ENCODE measurements around the gene UPK2. TPM values are rescaled to one million over a fixed set of nuclear protein-coding genes. Genes with fewer than 3 reads are reported as not detected.

UPK2 gene
- total and polyA plus RNA-seq, 2 of the 13 experiments (the other 11 are each of a cell fraction or from before 2014, with no cell fraction given) = not detected

DNA sequence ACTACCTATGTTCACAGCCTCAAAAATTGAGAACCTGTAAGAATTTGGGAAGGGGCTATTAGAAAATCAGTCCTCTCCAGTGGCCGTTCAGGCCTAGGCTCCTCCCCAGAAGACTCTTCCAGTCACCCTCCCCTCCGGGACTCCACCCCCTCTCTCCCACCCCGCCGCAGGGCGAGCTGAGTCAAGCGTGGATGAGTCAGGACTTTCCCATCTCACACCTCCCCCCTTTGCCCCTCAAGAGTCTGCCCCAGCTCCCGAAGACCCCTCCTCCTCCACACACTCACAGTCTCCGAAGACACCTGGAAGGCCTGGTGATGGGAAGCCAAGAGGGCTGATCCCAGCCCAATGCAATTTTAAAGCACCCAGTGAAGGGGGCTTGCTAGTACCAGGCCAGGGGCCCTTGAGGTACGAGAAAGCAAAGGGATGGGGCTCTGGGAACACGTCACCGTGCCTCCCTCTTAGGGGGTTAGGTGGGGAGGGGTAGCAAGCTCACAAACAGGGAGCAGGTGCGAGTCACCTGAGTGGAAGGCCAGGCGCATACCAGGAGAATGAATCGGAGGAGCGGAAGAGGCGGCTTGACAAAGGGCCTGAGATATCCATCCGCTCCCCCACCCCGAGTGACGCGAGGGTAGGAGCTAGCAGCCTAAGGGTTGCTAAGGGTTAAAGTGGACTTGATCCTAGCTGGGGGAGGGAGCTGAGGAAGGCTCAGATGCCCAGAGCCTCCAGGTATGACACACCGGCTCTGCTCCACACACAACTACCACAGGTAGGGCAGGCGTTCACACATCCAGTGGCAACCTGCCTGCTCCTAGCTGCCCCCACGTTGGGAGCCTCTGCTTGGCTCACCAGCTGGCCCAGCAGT, 44.0 kb upstream of the UPK2 start (continued):
- TF ChIP-seq RXRA (CRISPR knock-in tag; IDR thresholded peaks at IDR 0.05) = peak; percentile 31
- no peak for TF ChIP-seq SKI (IDR thresholded peaks at IDR 0.05; ENCODE audit: partially characterized antibody)
- TF ChIP-seq ZNF253 (CRISPR knock-in tag; IDR thresholded peaks at IDR 0.05; ENCODE audit: borderline replicate concordance) = no peak
- TF ChIP-seq ZNF879 (CRISPR knock-in tag; IDR thresholded peaks at IDR 0.05) = no peak
- 0 out of 2 replicates have a peak, but pooled peaks have one; percentile 20 for TF ChIP-seq FOXA3 (CRISPR knock-in tag; IDR thresholded peaks at IDR 0.05)
- no peak for TF ChIP-seq TBL1XR1 (IDR thresholded peaks at IDR 0.05; ENCODE audit: borderline replicate concordance, low read length, partially characterized antibody)
- no peak for TF ChIP-seq GPN1 (CRISPR knock-in tag; IDR thresholded peaks at IDR 0.05; ENCODE audit: borderline replicate concordance)
- peak; percentile 56; the same call in 1 of the 2 replicates for TF ChIP-seq CREB1 (IDR thresholded peaks at IDR 0.05)
- peak; percentile 77 for TF ChIP-seq CREB1 (CRISPR knock-in tag; IDR thresholded peaks at IDR 0.05)
- no peak for TF ChIP-seq ZBTB3 (CRISPR knock-in tag; IDR thresholded peaks at IDR 0.05; ENCODE audit: borderline replicate concordance, low read depth)
- TF ChIP-seq ZNF788 (CRISPR knock-in tag; IDR thresholded peaks at IDR 0.05; ENCODE audit: borderline replicate concordance) = peak; percentile 31; the same call in 1 of the 2 replicates
- no peak for TF ChIP-seq HOXA5 (CRISPR knock-in tag; IDR thresholded peaks at IDR 0.05)
- TF ChIP-seq ERF (CRISPR knock-in tag; IDR thresholded peaks at IDR 0.05) = no peak
- no peak for TF ChIP-seq ZSCAN31 (CRISPR knock-in tag; IDR thresholded peaks at IDR 0.05; ENCODE audit: low read depth)
- TF ChIP-seq MYNN (CRISPR knock-in tag; IDR thresholded peaks at IDR 0.05; ENCODE audit: low read depth) = no peak
- TF ChIP-seq U2AF2 (IDR thresholded peaks at IDR 0.05; ENCODE audit: low read depth, low read length) = no peak
- no peak for TF ChIP-seq ZNF552 (CRISPR knock-in tag; IDR thresholded peaks at IDR 0.05; ENCODE audit: borderline replicate concordance)
- TF ChIP-seq ZBTB8A (CRISPR knock-in tag; IDR thresholded peaks at IDR 0.05; ENCODE audit: borderline replicate concordance, low read depth) = no peak
- no peak for TF ChIP-seq FIP1L1 (IDR thresholded peaks at IDR 0.05; ENCODE audit: borderline replicate concordance, insufficient read depth, low read depth, low read length)
- no peak for TF ChIP-seq ATF7-NPFF (CRISPR knock-in tag; IDR thresholded peaks at IDR 0.05; ENCODE audit: low read depth)
- no peak for TF ChIP-seq RELA (CRISPR knock-in tag; IDR thresholded peaks at IDR 0.05)
- no peak for TF ChIP-seq ZHX2 (IDR thresholded peaks at IDR 0.05; ENCODE audit: low read depth)
- TF ChIP-seq ZHX2 (CRISPR knock-in tag; IDR thresholded peaks at IDR 0.05; ENCODE audit: borderline replicate concordance) = no peak
- TF ChIP-seq NR3C1 (CRISPR knock-in tag; IDR thresholded peaks at IDR 0.05) = no peak
- no peak for TF ChIP-seq ZNF816 (CRISPR knock-in tag; IDR thresholded peaks at IDR 0.05; ENCODE audit: borderline replicate concordance)
- no peak; the same call in 1 of the 2 replicates for TF ChIP-seq SP5 (CRISPR knock-in tag; IDR thresholded peaks at IDR 0.05; ENCODE audit: borderline replicate concordance, low read depth)
- TF ChIP-seq PPARG (CRISPR knock-in tag; conservative IDR thresholded peaks at IDR 0.05) = no peak

All from HepG2 (cell line).